GM23338 (cell line): ENCODE data around the gene SMARCA2. TPM values are rescaled to one million over a fixed set of nuclear protein-coding genes. Genes with fewer than 3 reads are reported as not detected.

Experiments
- ATAC-seq: fragments of 200-7000 bp; cut with Tn5 transposase; 3 replicates; pipeline ENCODE4 v1.9.1; 2020
- DNase-seq: peaks from one replicate; pipeline ENCODE4 v3.0.0-alpha.2; 2015; ENCODE audit warnings: low spot score
- H2AFZ ChIP-seq: fragments of 200-600 bp; sonication (generic); 2 replicates; pipeline ENCODE4 v1.8.0; 2016; ENCODE audit warnings: antibody characterized with exemption, mild to moderate bottlenecking, moderate library complexity
- H3F3A ChIP-seq: fragments of 200-600 bp; sonication (generic); replicated peaks from 2 replicates; pipeline ENCODE4 v1.8.0; 2017; ENCODE audit warnings: antibody characterized with exemption, mixed run types, low read depth
- H3K27ac ChIP-seq: fragments of 200-600 bp; sonication (generic); 2 replicates; pipeline ENCODE4 v1.6.1; 2016; ENCODE audit warnings: low read depth
- H3K27me3 ChIP-seq: fragments of 200-600 bp; sonication (generic); 2 replicates; pipeline ENCODE4 v1.8.0; 2016; ENCODE audit warnings: mild to moderate bottlenecking, mixed run types, moderate library complexity; ENCODE audit not compliant: insufficient read depth
- H3K36me3 ChIP-seq: fragments of 200-600 bp; sonication (generic); 2 replicates; pipeline ENCODE4 v1.8.0; 2016; ENCODE audit warnings: mild to moderate bottlenecking; ENCODE audit not compliant: insufficient read depth
- H3K4me1 ChIP-seq: fragments of 200-600 bp; sonication (generic); 2 replicates; pipeline ENCODE4 v1.8.0; 2016; ENCODE audit warnings: mild to moderate bottlenecking, moderate library complexity; ENCODE audit not compliant: insufficient read depth
- H3K4me2 ChIP-seq: fragments of 200-600 bp; sonication (generic); 2 replicates; pipeline ENCODE4 v1.7.1; 2017; ENCODE audit warnings: mixed run types
- H3K4me3 ChIP-seq: fragments of 200-600 bp; sonication (generic); 2 replicates; pipeline ENCODE4 v1.6.1; 2016; ENCODE audit warnings: mixed run types
- H3K79me2 ChIP-seq: fragments of 200-600 bp; sonication (generic); replicated peaks from 2 replicates; pipeline ENCODE4 v1.8.0; 2017; ENCODE audit warnings: mild to moderate bottlenecking; ENCODE audit not compliant: insufficient read depth
- H3K9me2 ChIP-seq: fragments of 200-600 bp; sonication (generic); 2 replicates; pipeline ENCODE4 v1.8.0; 2017; ENCODE audit not compliant: insufficient read depth
- H4K20me1 ChIP-seq: fragments of 200-600 bp; sonication (generic); replicated peaks from 2 replicates; pipeline ENCODE4 v1.8.0; 2017; ENCODE audit warnings: mild to moderate bottlenecking; ENCODE audit not compliant: insufficient read depth
- H3K27ac Mint-ChIP-seq: 2 replicates; pipeline ENCODE4 v1.8.0; 2020; ENCODE audit warnings: inconsistent platforms, mild to moderate bottlenecking, moderate library complexity, mixed read lengths
- H3K27me3 Mint-ChIP-seq: 3 replicates; pipeline ENCODE4 v1.8.0; 2022; ENCODE audit warnings: low read depth, mild to moderate bottlenecking, moderate library complexity, mixed read lengths, inconsistent platforms; ENCODE audit not compliant: insufficient read depth, poor library complexity
- H3K36me3 Mint-ChIP-seq: 3 replicates; pipeline ENCODE4 v1.8.0; 2021; ENCODE audit warnings: low read depth, mild to moderate bottlenecking, inconsistent platforms, moderate library complexity, mixed read lengths
- H3K4me1 Mint-ChIP-seq: 3 replicates; pipeline ENCODE4 v1.8.0; 2020; ENCODE audit warnings: mild to moderate bottlenecking, inconsistent platforms, mixed read lengths
- H3K4me3 Mint-ChIP-seq: 3 replicates; pipeline ENCODE4 v1.8.0; 2021; ENCODE audit warnings: moderate library complexity, mild to moderate bottlenecking, inconsistent platforms, mixed read lengths
- H3K9me3 Mint-ChIP-seq: 3 replicates; pipeline ENCODE4 v1.8.0; 2020; ENCODE audit warnings: moderate library complexity, mild to moderate bottlenecking, inconsistent platforms, mixed read lengths
- CREB1 ChIP-seq: fragments of 250-450 bp; sonication (Bioruptor Pico); IDR thresholded peaks from 2 replicates; pipeline ENCODE4 v1.5.0; 2020; ENCODE audit warnings: low read depth, mild to moderate bottlenecking, moderate library complexity
- EZH2 ChIP-seq: fragments of 200-600 bp; sonication (generic); IDR thresholded peaks from one replicate; pipeline ENCODE4 v1.8.0; 2017; ENCODE audit warnings: antibody characterized with exemption, mild to moderate bottlenecking, low read depth; ENCODE audit not compliant: unreplicated experiment
- JUNB ChIP-seq: IDR thresholded peaks from one replicate; pipeline ENCODE4 v1.6.1; 2016; ENCODE audit warnings: antibody characterized with exemption; ENCODE audit not compliant: unreplicated experiment
- POLR2AphosphoS5 ChIP-seq: IDR thresholded peaks from 2 replicates; pipeline ENCODE4 v1.6.1; 2016; ENCODE audit warnings: antibody characterized with exemption, low read depth
- STAT1 ChIP-seq: IDR thresholded peaks from one replicate; pipeline ENCODE4 v1.6.1; 2016; ENCODE audit warnings: antibody characterized with exemption; ENCODE audit not compliant: unreplicated experiment
- polyA plus RNA-seq: library from polyadenylated mRNA; unstranded; fragments of >200 nt; fragmentation: Nextera tagmentation; extraction: Ambion mirVana; gene quantifications from 2 replicates; pipeline ENCODE4 v1.2.1, GENCODE V29; 2016
- total RNA-seq: library from RNA; depleted of rRNA; stranded (reverse); fragments of >200 nt; shearing (Covaris generic); gene quantifications from 2 replicates; pipeline ENCODE4 v1.2.3, GENCODE V29; 2014
- TF ChIP-seq, protein P1 (sequence below), 2 experiments: fragments of 200-600 bp in 1 of 2; sonication (generic) in 1 of 2; conservative IDR thresholded peaks; 2 replicates each; pipeline versions ENCODE4 v1.5.1 to v1.6.1; 2016 to 2017; ENCODE audit warnings: antibody characterized with exemption in 2 of 2, low read depth in 2 of 2, mild to moderate bottlenecking in 2 of 2, moderate library complexity in 1 of 2
- TF ChIP-seq, protein P2 (sequence below): IDR thresholded peaks from 2 replicates; pipeline ENCODE4 v1.6.1; 2016; ENCODE audit warnings: antibody characterized with exemption
- TF ChIP-seq, protein P3 (sequence below): fragments of 250-450 bp; sonication (Bioruptor Pico); IDR thresholded peaks from 2 replicates; pipeline ENCODE4 v1.5.0; 2020; ENCODE audit warnings: mild to moderate bottlenecking, moderate library complexity

The SMARCA2 gene
- total and polyA plus RNA-seq, 2 experiments from 2014 or later = 21.7 to 21.9 TPM

DNA sequence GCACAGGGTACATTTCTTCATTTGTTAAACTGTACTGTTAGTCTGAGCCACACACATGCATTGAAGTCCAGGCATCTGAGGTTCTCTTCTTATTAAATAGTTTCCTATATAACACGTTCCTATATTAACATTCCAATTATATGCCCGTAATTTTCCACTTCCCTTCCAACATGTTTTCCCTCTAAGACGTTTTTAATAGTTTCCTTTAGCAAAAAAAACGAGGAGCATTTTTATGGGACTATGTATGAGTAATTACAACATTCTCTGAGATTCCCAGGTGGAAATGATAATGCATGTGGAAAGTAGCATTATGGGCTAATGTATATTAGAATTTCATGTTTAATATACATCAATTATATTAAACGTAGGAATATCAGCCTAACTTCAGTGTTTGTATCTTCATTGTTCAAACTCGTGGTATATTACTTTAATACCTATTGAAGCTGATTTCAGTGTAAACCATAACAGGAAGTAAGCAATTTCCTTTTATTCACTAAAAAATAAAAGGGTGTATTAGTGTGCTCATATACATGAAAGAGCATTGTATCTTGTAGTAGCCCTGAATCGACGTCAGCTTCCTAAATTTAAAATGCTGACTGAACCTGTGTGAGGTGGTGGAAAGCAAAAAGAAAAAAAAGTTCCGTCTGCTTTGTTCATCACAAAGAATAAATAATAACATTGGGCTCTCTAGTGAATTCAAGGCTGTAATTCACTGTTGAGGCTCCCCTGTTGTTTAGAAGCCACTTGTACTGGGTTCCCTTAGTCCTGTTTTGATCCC, 11.3 kb downstream of the SMARCA2 start (continued):
- TF ChIP-seq, protein P1, sequence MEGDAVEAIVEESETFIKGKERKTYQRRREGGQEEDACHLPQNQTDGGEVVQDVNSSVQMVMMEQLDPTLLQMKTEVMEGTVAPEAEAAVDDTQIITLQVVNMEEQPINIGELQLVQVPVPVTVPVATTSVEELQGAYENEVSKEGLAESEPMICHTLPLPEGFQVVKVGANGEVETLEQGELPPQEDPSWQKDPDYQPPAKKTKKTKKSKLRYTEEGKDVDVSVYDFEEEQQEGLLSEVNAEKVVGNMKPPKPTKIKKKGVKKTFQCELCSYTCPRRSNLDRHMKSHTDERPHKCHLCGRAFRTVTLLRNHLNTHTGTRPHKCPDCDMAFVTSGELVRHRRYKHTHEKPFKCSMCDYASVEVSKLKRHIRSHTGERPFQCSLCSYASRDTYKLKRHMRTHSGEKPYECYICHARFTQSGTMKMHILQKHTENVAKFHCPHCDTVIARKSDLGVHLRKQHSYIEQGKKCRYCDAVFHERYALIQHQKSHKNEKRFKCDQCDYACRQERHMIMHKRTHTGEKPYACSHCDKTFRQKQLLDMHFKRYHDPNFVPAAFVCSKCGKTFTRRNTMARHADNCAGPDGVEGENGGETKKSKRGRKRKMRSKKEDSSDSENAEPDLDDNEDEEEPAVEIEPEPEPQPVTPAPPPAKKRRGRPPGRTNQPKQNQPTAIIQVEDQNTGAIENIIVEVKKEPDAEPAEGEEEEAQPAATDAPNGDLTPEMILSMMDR (conservative IDR thresholded peaks at IDR 0.05; ENCODE audit: low read depth in 2 of 2) = no peak
- TF ChIP-seq STAT1 = no peak
- TF ChIP-seq, protein P2, sequence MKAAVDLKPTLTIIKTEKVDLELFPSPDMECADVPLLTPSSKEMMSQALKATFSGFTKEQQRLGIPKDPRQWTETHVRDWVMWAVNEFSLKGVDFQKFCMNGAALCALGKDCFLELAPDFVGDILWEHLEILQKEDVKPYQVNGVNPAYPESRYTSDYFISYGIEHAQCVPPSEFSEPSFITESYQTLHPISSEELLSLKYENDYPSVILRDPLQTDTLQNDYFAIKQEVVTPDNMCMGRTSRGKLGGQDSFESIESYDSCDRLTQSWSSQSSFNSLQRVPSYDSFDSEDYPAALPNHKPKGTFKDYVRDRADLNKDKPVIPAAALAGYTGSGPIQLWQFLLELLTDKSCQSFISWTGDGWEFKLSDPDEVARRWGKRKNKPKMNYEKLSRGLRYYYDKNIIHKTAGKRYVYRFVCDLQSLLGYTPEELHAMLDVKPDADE = no peak
- TF ChIP-seq POLR2AphosphoS5 = no peak
- no peak for TF ChIP-seq CREB1 (CRISPR knock-in tag)
- TF ChIP-seq EZH2 = no peak

DNA sequence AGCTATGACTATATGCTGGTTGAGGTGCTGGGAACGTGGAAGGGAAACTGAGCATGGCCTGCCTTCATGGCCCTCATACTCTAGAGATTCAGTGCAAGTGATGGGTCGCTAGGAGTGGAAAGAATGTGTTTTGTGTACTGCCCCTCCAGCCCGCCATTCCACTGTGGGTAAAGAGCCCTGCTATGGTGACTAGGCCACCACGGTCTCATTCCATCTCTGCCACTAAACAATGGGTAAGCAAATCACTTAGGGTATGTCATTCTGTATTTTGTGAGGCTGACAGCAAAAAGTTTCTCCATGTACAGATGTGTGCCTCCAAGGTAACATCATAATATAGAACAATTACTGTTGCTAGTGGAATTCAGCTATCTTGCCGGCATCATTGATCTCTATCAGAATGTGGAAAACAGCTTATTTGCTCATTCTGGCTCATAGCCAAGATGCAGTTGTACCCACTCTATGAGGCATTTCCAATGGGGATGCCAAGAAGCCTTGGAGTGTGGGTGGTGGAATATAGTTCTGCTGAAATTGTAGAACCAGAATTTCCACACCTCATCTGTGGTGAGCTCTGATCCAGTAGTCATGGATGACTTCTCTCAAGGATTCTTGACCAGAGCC, 12.5 kb downstream of the SMARCA2 start:
- Histone ChIP-seq H2AFZ (no peak overlapping the region), H3F3A (no peaks in the 10 kb centered on the region), H3K9me2 (0 out of 2 replicates have a peak, but pooled peaks cover 3% of the 10 kb centered on the region), H3K4me1 (peaks cover 29% of the 10 kb centered on the region), H3K36me3 (no peaks in the 10 kb centered on the region), H3K4me3 (no peak overlapping the region), H3K4me2 (no peak overlapping the region), H3K27ac (no peak overlapping the region), H3K27me3 (no peaks in the 10 kb centered on the region), H3K79me2 (peaks cover 13% of the 10 kb centered on the region), H4K20me1 (no peaks in the 10 kb centered on the region)
- no peaks in the 10 kb centered on the region for H3K27me3 Mint-ChIP-seq
- H3K36me3 Mint-ChIP-seq = no peaks in the 10 kb centered on the region
- H3K4me1 Mint-ChIP-seq = peaks cover 39% of the 10 kb centered on the region
- DNase-seq = no peak
- no peak for TF ChIP-seq CREB1 (CRISPR knock-in tag)
- no peak for ATAC-seq
- H3K4me3 Mint-ChIP-seq = no peak overlapping the region
- H3K9me3 Mint-ChIP-seq = no peaks in the 10 kb centered on the region
- no peak overlapping the region for H3K27ac Mint-ChIP-seq

DNA sequence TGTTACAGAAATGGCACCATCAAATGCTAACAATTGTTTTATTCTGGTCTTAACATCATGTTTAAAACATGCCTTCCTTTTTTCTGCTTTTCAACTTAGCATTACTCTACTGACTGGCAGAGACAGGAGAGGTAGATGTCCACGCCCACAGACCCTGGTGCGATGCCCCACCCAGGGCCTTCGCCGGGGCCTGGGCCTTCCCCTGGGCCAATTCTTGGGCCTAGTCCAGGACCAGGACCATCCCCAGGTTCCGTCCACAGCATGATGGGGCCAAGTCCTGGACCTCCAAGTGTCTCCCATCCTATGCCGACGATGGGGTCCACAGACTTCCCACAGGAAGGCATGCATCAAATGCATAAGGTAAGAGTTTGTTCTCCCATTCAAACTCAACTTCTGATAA, 13.7 kb downstream of the SMARCA2 start:
- no peaks in the 10 kb centered on the region for H4K20me1 ChIP-seq
- H3K27ac Mint-ChIP-seq = no peak overlapping the region
- TF ChIP-seq STAT1 (no peak), JUNB (no peak), EZH2 (no peak)
- TF ChIP-seq, protein P3, sequence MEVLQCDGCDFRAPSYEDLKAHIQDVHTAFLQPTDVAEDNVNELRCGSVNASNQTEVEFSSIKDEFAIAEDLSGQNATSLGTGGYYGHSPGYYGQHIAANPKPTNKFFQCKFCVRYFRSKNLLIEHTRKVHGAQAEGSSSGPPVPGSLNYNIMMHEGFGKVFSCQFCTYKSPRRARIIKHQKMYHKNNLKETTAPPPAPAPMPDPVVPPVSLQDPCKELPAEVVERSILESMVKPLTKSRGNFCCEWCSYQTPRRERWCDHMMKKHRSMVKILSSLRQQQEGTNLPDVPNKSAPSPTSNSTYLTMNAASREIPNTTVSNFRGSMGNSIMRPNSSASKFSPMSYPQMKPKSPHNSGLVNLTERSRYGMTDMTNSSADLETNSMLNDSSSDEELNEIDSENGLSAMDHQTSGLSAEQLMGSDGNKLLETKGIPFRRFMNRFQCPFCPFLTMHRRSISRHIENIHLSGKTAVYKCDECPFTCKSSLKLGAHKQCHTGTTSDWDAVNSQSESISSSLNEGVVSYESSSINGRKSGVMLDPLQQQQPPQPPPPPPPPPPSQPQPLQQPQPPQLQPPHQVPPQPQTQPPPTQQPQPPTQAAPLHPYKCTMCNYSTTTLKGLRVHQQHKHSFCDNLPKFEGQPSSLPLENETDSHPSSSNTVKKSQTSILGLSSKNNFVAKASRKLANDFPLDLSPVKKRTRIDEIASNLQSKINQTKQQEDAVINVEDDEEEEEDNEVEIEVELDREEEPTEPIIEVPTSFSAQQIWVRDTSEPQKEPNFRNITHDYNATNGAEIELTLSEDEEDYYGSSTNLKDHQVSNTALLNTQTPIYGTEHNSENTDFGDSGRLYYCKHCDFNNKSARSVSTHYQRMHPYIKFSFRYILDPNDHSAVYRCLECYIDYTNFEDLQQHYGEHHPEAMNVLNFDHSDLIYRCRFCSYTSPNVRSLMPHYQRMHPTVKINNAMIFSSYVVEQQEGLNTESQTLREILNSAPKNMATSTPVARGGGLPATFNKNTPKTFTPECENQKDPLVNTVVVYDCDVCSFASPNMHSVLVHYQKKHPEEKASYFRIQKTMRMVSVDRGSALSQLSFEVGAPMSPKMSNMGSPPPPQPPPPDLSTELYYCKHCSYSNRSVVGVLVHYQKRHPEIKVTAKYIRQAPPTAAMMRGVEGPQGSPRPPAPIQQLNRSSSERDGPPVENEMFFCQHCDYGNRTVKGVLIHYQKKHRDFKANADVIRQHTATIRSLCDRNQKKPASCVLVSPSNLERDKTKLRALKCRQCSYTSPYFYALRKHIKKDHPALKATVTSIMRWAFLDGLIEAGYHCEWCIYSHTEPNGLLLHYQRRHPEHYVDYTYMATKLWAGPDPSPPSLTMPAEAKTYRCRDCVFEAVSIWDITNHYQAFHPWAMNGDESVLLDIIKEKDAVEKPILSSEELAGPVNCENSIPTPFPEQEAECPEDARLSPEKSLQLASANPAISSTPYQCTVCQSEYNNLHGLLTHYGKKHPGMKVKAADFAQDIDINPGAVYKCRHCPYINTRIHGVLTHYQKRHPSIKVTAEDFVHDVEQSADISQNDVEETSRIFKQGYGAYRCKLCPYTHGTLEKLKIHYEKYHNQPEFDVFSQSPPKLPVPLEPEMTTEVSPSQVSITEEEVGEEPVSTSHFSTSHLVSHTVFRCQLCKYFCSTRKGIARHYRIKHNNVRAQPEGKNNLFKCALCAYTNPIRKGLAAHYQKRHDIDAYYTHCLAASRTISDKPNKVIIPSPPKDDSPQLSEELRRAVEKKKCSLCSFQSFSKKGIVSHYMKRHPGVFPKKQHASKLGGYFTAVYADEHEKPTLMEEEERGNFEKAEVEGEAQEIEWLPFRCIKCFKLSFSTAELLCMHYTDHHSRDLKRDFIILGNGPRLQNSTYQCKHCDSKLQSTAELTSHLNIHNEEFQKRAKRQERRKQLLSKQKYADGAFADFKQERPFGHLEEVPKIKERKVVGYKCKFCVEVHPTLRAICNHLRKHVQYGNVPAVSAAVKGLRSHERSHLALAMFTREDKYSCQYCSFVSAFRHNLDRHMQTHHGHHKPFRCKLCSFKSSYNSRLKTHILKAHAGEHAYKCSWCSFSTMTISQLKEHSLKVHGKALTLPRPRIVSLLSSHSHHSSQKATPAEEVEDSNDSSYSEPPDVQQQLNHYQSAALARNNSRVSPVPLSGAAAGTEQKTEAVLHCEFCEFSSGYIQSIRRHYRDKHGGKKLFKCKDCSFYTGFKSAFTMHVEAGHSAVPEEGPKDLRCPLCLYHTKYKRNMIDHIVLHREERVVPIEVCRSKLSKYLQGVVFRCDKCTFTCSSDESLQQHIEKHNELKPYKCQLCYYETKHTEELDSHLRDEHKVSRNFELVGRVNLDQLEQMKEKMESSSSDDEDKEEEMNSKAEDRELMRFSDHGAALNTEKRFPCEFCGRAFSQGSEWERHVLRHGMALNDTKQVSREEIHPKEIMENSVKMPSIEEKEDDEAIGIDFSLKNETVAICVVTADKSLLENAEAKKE (CRISPR knock-in tag) = no peak

More for the DNA sequence above, 13.7 kb downstream of the SMARCA2 start:
- Histone ChIP-seq H2AFZ (no peak overlapping the region), H3F3A (no peaks in the 10 kb centered on the region), H3K27ac (no peak overlapping the region), H3K4me1 (peaks cover 18% of the 10 kb centered on the region), H3K79me2 (peaks cover 13% of the 10 kb centered on the region), H3K36me3 (no peaks in the 10 kb centered on the region), H3K9me2 (0 out of 2 replicates have a peak, but pooled peaks cover 3% of the 10 kb centered on the region), H3K4me3 (no peak overlapping the region), H3K4me2 (no peak overlapping the region), H3K27me3 (no peaks in the 10 kb centered on the region)
- Mint-ChIP-seq H3K27me3 (no peaks in the 10 kb centered on the region), H3K4me3 (no peak overlapping the region), H3K4me1 (peaks cover 27% of the 10 kb centered on the region), H3K36me3 (no peaks in the 10 kb centered on the region), H3K9me3 (no peaks in the 10 kb centered on the region)
- DNase-seq = no peak
- ATAC-seq = no peak
